ENCODE results near the gene KSR2. TPM values are rescaled to one million over a fixed set of nuclear protein-coding genes. Genes with fewer than 3 reads are reported as not detected.

Gene KSR2
- total RNA-seq, 1 donor from 2014 or later: 0.02 TPM

DNA sequence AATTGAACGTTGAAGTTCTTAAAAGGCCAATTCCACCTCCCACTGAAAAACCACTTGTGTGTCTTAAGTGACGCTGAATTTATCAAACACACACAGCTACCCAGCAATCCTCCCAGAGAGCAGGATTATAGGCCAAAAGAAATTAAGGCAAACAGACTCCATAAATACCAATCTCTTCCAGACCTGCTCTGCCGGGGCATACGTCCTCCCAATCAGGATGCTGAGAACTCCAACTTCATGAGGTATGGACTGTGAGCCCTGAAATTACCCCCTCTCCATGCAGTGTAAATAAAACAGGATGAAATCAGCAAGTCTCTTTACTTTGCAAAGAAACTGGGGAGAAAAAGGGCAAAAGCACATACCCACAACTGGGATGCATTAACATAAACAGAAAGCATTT is 265.2 kb downstream of the KSR2 start:
- intact Hi-C loops (cut with micrococcal nuclease): no loop called here

DNA sequence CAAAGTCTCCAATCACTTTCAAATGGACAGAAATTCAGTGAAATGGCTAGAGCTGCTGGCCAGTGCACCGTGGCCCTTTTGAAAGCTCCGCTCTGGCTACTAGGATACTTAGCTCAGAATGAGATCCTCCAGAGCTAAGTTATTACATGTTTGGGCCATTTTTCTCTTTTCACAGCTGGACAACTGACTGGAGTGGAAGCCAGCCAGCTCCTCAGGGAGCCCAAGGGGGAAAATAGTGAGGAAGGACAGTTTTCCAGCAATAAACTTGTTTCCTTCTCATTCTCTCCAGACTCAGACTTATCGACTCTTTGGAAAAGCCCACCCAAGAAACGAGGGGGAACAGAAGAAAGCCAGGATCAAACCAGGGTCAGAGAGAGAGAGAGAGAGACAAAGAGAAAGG is 266.0 kb downstream of the KSR2 start:
- intact Hi-C loops (cut with micrococcal nuclease): no loop called here

DNA sequence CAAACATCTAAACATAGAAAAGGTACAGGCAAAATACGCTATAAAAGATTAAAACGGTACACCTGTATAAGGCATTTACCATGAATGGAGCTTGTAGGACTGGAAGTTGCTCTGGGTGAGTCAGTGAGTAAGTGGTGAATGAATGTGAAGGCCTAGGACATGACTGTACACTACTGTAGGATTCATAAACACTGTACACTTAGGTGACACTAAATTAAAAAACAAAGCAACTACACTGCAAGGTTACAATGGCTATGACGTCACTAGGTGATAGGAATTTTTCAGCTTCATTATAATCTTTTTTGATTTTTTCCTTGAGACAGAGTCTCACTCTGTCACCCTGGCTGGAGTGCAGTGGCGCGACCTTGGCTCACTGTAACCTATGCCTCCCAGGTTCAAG is 269.2 kb downstream of the KSR2 start:
- intact Hi-C loops (cut with micrococcal nuclease): no loop called here

DNA sequence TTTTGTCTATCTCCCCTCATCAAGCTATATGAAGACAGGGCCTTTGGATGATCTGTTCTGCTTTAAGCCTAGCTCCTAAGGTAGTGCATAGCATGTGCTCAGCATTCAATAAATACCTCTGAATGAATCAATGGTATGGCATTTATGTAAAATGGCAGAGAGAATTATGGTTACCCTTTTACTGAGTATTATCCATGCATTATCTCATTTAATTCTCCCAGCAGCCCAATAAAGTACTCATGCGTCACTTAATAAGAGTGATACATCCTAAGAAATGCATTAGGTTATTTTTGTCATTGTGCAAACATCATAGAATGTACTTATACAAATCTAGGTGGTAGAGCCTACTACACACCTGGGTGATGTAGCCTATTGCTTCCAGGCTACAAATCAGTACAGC is 269.7 kb downstream of the KSR2 start:
- intact Hi-C loops (cut with micrococcal nuclease): no loop called here

DNA sequence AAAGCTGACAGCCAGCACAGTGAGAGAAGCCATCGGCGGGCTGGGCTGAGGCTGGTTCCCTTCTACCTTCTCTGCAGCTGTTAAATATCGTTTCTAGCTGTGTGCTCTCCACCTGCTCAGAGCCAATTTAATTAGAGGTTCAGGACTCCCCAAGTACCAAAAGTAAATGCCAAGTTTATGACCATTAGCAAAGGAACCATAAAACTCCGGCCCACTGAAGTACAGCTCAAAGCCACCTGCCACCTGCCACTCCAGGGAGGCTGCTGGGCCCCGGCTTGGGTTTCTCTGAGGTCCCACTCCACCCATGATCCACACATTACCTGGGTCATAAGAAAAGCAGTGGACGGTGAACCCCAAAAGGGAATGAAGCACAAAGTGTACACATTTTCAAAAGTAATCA is 272.8 kb downstream of the KSR2 start:
- intact Hi-C loops (cut with micrococcal nuclease): no loop called here

DNA sequence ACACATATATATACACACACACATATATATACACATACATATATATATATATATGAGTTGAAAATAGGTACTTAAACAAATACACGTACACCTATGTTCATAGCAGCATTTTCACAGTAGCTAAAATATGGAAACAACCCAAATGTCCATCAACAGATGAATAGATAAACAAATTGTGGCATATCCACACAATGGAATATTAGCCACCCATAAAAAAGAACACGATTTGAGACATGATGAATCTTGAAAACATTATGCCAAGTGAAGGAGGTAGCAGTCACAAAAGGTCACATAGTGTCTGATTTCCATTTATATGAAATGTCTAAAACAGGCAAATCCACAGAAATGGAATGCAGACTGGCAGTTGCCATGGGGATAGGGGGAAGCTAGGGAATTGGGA is 276.3 kb downstream of the KSR2 start:
- intact Hi-C loops (cut with micrococcal nuclease): no loop called here

DNA sequence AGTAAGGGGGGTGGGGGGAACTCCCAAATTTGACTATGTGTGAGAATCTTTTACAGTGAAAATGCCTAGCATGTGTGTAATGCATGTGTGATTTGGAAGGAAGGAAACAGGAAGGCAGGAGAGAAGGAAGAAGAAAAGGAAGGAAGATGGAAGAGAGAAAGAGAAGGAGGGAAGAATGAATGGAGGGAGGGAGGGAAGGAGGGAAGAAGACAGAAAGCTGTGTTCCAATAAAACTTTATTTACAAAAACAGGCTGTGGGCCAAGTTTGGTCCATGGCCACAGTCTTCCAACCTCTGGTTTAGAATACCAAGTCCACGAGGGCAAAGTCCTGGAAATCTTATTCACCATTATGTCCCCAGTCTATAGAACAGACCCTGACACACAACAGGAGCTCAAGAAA is 278.9 kb downstream of the KSR2 start:
- intact Hi-C loops (cut with micrococcal nuclease): no loop called here

DNA sequence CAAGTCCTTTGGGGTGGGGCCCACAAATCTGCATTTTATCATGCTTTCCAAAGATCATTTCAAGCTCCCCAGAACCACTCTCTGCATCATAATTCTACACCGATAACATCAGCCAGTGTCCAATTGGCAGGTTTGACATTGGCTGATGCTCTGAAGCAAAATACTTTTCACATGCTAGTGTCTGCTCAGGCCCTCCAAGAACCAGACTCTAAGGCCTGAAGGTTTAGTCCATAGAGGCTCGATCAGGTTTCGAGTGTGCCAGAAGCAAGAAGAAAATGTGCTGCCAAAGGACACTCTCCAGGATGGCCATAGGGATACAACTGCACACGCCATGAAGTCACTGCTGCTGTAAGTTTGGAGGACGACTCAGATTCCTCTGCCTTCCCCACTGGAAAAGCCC is 280.3 kb downstream of the KSR2 start:
- intact Hi-C loops (cut with micrococcal nuclease): no loop called here

DNA sequence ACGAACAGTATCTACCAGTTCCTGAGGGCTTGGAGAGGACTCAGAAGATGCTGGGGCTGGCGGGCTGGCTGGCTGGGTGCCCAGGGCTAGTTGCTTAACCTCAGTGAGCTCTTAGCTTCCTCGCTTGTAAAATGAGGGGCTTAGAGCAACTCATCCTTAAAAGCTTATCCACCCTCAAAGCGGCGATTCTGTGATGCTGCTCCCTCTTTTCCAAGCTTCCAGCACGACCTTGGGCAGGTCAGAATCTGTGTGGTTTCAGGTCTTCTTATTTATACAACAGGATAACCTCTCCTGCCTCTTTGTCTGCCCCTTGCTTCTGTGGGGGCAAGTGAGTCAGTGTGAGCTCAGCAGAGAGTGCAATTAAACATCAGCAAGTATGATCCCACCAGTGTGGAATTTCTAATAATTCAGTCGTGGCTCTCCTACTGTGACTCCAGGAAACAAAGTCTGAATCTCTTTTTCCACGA is 281.8 kb downstream of the KSR2 start:
- intact Hi-C loops (cut with micrococcal nuclease): no loop called here

DNA sequence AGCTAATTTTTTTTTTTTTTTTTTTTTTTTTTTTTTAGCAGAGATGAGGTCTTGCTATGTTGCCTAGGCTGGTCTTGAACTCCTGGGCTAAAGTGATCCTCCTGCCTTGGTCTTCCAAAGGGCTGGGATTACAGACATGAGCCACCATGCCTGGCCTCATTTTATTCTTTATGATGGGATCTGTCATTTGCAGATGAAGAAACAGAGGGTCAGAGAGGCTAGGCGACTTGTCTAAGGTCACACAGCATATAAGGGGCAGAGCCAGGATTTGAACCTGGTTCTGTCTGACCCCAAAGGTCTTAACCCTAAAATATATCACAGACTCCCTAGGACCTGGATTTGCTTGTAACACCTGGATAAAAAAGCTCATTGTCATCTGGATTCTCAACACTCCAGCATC is 282.6 kb downstream of the KSR2 start:
- intact Hi-C loops (cut with micrococcal nuclease): no loop called here

DNA sequence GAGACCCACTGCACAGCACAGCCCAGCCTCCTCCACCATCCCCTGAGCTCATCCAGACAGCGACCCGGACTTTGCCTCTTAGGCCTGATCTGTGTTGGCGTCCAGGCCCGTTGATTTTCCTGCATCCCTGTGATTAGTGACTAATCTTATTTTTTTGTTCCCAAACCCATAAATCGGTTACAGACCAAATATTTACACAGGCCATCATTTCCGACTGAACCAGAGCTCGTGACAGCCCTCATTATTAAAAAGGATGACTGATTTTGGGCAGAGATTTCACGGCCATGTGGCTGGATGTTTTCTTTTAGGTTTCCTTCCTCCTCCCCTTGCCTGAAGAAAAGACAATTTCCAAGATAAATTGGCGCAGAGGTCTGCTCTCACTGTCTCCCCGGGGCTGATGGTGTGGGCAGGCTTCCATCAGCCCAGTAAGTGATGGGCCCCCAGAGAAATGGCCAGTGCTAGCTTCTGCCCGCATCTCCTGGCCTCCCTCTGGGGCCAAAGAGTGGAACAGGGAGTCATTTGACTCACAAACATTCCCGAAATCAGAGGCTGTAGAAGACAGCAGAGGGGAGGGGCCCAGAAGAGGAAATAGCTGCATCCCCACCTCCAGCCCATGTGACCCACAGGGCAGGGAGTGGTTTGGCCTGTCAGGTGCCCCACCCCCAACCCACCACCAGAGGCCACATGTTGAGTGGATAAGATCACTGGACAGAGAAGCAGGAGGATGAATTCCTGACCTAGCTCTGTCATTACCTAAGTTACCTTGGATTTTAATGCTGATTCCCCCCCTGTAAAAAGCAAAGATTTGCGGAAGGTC is 283.5 kb downstream of the KSR2 start:
- intact Hi-C loops (cut with micrococcal nuclease): no loop called here

DNA sequence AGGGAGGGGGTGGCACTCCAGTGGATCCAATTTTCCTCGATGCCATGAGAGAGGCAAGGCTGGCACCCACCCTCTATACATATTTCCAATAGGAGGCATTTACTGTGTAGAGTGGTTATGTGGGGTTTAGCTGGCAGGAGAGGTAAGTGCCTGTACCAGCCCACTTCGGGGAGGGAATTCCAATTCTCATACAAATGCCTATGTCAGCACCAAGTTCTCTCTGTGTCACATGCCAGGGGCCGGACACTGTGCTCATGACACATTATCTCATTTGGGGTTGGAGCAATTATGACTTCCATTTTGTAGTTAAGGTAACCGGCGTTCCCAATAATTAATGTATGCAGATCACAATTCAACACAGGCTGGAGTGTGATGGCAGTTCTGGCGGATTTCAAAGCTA is 284.3 kb downstream of the KSR2 start:
- intact Hi-C loops (cut with micrococcal nuclease): no loop called here

DNA sequence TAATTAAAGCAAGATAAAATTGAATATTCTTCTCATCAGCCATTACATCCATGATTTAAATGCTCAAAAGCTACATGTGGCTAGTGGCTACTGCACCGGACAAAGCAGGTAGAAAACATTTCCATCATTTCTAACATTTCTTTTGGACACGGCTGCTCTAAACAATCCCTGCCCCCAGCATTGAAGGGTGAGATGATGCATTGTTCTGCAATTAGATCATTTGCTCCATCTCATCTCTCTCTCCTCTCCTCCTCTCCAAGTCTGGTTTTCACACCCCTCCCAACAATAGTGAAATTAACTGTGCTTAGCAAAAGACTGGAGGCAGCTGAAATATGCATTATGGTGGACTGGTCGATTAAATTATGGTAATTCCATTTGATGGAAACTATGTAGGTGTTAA is 288.5 kb downstream of the KSR2 start:
- intact Hi-C loops (cut with micrococcal nuclease): no loop called here

DNA sequence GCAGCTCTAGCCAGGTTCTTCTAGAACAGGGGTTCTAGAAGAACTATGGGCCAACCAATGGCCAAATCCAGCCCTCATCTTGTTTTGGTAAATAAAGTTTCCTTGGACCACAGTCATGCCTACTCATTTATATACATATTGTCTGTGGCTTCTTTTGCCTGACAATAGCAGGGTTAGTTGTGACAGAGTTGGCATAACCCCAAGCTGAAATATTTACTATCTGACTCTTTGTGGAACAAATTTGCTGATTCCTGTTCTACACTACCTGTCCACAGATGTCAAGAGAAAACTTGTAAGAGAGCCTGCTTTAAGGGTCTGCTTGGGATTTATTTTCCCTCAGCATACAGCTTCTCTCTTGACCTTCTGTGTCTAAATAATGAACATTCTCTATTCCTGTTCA is 289.0 kb downstream of the KSR2 start:
- intact Hi-C loops (cut with micrococcal nuclease): no loop called here

DNA sequence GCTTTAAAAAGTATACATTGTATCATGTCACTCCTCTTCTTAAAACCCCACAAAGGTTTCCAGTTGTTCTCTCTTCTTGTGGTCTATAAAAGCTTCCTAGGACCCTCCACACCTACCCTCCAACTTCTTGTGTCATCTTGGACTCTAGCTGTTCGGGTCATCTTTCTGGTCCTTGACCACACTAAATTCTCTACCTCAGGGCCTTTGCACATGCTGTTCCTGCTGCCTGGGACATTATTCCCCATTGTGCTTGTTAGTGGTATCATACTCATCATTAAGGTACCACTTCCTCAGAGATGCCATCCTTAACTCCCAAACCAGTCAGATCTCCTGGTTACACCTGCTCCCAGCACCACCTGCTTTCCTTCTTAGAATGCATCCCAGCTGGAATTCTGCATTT is 294.0 kb downstream of the KSR2 start:
- intact Hi-C loops (cut with micrococcal nuclease): no loop called here

DNA sequence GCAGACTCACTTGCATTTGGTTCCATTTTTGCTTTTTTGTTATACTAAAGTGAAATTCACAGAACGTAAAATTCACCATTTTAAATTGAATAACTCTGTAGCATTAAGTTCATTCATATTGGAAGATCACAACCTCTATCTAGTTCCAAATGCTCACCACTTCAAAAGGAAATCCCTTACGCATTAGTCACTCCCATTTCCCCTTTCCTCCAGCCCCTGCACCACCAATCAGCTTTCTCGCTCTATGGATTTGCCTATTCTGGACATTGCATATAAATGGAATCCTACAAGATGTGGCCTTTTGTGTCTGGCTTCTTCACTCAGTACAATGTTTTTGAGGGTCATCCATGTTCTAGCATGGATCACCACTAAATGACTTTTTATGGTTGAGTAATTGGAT is 294.5 kb downstream of the KSR2 start:
- intact Hi-C loops (cut with micrococcal nuclease): no loop called here

DNA sequence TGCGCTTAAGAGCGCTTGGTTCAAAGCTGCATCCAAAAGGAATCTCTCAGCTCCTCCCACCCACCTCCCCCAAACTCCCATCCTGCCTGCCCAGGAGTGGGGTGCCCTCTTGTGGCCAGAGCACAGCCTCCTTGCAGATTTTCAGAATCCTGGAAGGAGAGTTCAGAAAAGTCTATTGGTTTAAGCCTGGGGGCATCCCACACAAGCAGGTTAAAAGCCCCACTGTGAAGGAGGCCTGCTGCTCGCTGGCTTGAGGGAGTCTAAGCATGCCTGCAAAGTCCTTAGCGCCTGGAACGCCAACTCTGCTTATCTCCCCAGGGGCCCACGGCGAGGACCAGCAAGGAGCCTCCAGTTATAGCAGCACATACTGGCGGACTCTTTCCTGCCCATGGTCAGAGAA is 297.1 kb downstream of the KSR2 start:
- intact Hi-C loops (cut with micrococcal nuclease): no loop called here

DNA sequence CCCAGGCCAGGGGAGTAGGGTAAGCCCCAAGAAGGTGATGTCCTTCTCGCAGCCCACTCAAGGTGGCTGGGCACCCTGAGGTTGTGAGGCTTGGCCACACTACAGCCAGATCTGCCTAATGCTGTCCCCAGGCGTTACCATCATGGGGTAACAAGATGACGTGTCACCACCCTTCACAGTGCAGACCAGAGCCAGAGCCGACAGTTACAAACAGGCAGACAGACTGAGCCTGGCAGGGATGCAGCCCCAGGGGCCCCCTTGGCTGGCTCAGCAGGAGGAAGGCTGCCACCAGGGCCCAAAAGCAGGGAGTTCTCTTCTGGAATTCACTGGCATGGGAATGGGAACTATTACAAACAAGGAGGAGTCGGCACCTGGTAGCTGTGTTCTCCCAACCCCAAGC is 304.6 kb downstream of the KSR2 start:
- intact Hi-C loops (cut with micrococcal nuclease): no loop called here

DNA sequence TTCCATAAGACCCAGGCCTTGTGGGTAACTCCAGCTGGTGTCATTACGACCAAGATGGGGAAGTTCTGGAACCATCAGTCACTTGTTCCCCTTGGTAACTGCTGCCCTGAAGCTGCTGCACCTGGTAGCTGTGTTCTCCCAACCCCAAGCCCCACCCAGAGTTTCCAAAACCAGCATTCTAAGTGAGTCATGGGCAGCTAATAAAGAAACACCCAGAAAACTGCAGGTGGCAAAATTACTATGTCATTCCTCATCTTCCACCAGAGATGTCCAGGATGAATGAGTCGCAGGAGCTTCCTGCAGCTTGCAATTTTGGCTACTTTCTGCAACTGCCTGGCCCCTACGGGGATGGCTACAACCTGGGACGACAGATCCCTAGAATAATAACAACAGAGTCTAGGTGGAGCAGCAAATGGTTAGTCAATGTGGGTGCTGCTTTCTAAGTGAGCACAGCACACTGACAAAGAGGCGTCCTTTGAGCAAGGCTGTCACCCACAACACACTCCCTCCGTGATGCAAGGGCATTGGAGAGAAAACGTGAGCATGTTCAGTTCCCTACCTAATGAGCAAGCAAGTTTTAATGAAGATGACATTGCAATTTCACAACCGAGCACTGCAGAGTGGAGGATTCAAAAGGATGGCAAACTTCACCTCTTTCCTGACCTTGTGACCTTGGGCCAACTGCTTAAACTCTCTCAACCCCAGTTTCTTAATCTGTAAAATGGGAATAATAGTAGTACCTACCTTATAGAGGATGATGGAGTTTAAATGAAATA is 306.0 kb downstream of the KSR2 start:
- intact Hi-C loops (cut with micrococcal nuclease): no loop called here

DNA sequence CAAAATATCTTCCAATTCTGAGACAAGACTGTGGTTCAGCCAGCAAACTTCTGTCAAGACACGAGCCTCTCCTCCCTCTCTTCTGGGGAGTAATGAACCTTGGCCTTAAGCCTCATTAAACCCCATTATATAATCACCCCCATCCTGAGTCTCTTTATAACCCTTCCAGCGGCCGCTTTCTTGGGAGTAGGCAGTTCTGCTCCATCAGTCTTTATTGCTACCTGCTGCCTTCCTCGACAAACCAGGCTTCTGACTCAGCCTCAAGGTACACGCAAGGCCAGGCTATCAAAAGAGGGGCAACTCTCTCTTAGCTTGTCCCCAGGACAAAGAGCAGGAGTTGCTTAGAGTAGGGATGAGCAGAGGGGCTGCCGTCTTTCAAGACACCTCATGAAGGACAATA is 306.6 kb downstream of the KSR2 start:
- intact Hi-C loops (cut with micrococcal nuclease): no loop called here

DNA sequence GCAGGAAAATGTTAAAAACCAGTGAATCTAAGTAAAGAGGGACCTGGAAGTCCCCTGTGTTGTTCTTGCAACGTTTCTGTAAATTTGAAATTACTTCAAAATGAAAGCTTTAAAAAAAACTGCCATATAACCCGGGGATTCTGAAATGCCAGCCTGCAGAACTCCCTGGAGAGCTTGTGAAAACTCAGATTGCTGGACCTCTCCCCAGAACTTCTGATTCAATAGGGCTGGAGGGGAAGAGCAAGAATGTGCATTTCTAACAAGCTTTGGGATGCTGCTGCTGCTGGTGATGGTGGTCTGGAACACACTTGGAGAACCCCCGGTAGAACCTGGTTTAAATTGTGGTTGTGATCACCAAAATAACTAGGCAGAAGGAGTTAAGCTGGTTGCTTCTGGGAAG is 307.3 kb downstream of the KSR2 start:
- intact Hi-C loops (cut with micrococcal nuclease): no loop called here

DNA sequence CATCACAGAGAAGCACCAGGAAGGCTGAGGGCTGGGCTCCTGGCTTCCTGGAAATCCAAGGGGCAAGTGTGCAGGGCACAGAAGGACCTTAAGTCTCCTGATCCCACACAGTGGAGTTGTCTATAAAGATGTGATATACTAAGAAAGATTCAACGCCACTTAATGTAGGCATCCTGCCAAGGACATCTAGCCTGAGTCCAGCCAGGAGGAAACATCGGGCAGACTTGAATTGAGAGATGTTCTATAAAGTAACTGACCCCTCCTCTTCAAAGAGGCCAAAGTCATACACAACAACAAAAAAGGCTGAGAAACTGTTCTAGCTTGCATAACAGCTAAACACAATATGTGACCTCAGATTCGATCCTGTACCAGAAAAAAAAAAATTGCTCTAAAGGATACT is 307.9 kb downstream of the KSR2 start:
- intact Hi-C loops (cut with micrococcal nuclease): no loop called here

DNA sequence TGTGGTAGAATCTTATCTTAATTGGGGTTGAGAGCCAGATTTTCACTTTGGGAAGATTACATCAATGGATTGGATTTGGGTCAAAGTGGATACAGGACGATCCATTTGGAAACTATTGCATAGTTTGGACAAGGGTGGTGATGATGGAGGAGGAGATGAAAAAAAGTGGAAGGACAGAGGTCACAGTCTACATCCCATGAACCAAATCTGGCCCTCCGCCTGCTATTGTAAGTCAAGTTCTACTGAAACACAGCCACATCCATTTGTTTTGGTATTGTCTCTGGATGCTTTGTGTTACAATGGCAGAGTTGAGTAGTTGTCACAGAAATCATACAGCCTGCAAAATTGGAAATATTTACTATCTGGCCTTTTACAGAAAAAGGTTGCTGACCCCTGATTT is 310.6 kb downstream of the KSR2 start:
- intact Hi-C loops (cut with micrococcal nuclease): no loop called here

All from T-helper 2 cell treated with Interferon-gamma antibody and Interleukin-4, amounts not matched to agents 100 ng/mL and 5 ng/mL, for 36 hours (primary cell).